ENCODE measurements around the gene CCND2.
"Not testable (repeated sequence)": the region's sequence is repeated elsewhere in the genome, so short reads cannot be mapped to it uniquely, and the experiment has no call there.

- TF ChIP-seq CTCF (conservative IDR thresholded peaks at IDR 0.05; ENCODE audit: low read length); EZH2phosphoT487 (IDR thresholded peaks at IDR 0.05; ENCODE audit: borderline replicate concordance, low read depth, low read length): not testable (repeated sequence)
Observed at GRCh38 chr12:4243491-4244100, 30.0 kb upstream of the CCND2 start.

All from OCI-LY7 (cell line).